ENCODE results near the gene GALNT10. TPM values are rescaled to one million over a fixed set of nuclear protein-coding genes. Genes with fewer than 3 reads are reported as not detected.

Gene GALNT10
- total and polyA plus RNA-seq, 9 of the 15 experiments (the other 6 are each of a cell fraction or from before 2014, with no cell fraction given), result 4.6 to 37.1 (median 13.3) TPM

DNA sequence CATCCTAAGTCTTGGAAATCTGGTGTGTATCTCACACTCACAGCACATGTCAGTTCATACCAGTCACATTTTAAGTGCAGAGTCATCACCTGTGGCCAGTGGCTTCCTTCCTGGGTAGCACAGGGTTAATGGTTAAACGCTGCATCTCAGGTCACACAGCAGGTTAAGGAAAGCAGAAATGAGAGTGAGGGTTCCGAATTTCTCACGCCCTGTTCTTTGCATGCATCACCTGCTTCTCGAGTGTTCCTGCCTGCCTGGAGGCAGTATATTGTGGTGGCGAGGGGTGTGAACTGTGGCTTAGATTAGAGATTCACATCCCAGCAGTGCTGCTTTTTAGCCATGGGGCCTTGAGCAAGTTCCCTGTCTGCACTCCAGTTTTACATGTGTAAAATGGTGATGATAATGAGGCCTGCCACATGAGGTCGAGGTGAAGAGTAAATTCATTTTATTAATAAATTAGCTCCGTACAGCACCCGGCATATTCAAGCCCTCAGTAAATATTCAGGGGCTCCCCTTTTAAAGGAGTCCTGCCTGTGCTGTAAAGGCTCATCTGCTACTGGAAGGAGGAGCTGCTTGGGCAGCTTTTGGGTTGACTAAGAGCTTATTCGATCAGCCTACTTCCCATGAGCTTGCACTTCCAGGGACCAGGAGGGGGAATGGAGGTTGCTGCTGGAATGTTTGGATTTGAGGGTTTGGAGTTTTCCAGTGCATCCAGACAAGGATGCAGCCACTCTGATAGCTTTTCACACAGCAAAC is 194.1 kb downstream of the GALNT10 start:
- no peak overlapping the region for H3K4me3 ChIP-seq
- DNase-seq (ENCODE audit: extremely low read depth in 1 of 4, low spot score in 3 of 4) (no peak), FAIRE-seq (peak; percentile 67), ATAC-seq (peak; percentile 33; the same call in 1 of the 3 replicates)
- no peaks in the 10 kb centered on the region for H4K20me1 ChIP-seq (replicated peaks; ENCODE audit: control insufficient read depth, insufficient read depth, low read length)
- in situ Hi-C loops (cut with MboI) (no loop called here), intact Hi-C loops (cut with micrococcal nuclease) (no loop called here)
- no peak overlapping the region for H3K9ac ChIP-seq (ENCODE audit: insufficient read depth in 1 of 2, low read depth in 2 of 2, low read length in 2 of 2)
- H3K9me1 ChIP-seq (ENCODE audit: control insufficient read depth, insufficient read depth, low read length), result no peaks in the 10 kb centered on the region
- 52% methylated on average over 9 of the region's 9 CpGs for WGBS (ENCODE audit: insufficient coverage, low coverage, missing lambda C conversion rate)
- no TSS peak for BruUV-seq (replicated peaks)
- peaks cover 4 to 10% of the 10 kb centered on the region in 2 experiments; a peak in 3 of 5 replicates for H3K4me1 ChIP-seq (replicated peaks in 1 of 2; ENCODE audit: control insufficient read depth in 2 of 2, insufficient read depth in 2 of 2, low read length in 2 of 2)
- H3K27me3 ChIP-seq (ENCODE audit: control insufficient read depth in 2 of 2, insufficient read depth in 2 of 2, low read length in 2 of 2), result no peaks in the 10 kb centered on the region
- TF ChIP-seq ZNF324 (CRISPR knock-in tag; IDR thresholded peaks at IDR 0.05) (no peak), NFE2 (IDR thresholded peaks at IDR 0.05; ENCODE audit: low read depth) (peak; percentile 46), ZNF316 (IDR thresholded peaks at IDR 0.05) (peak; percentile 75), C11orf30 (IDR thresholded peaks at IDR 0.05; ENCODE audit: low read depth) (peak; percentile 40)
- no peak overlapping the region for H3K4me2 ChIP-seq (ENCODE audit: insufficient read depth, low read length)
- H3K36me3 ChIP-seq (ENCODE audit: control insufficient read depth, insufficient read depth, low read length), result peaks cover 14% of the 10 kb centered on the region
- H2AFZ ChIP-seq (ENCODE audit: low read depth, low read length), result no peak overlapping the region
- POLR2A ChIA-PET, result interaction anchor here (0.6 to 1.4 kb wide), 2 partner anchors 140 to 195 kb away, joined by 3 to 5 read pairs; partner anchors contain the start of gene GALNT10
- H3K27ac ChIP-seq (ENCODE audit: extremely low read depth, low read depth, low read length), result no peak overlapping the region
- no peaks in the 10 kb centered on the region for H3K79me2 ChIP-seq (ENCODE audit: control insufficient read depth, insufficient read depth, low read length)
- CTCF ChIA-PET (ENCODE audit: low intra/inter-chr PET ratio), result no interaction called here
- no peaks in the 10 kb centered on the region for H3K9me3 ChIP-seq (replicated peaks; ENCODE audit: control insufficient read depth, insufficient read depth, low read depth, low read length)

DNA sequence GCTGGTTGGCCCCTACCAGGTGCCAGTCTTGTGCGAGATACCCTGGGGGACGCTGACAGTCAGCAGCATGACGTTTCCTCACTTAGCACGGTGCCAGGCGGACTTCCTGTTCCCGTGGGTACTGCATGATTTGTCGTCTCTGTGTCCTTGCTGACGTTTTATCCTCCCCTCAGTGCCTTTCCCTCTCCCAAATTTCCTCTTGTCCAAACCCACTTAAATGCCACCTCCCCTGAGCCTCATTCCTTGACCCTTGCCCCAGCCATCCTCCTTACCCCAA is 194.6 kb downstream of the GALNT10 start:
- ChIA-PET POLR2A (interaction anchor here (0.6 to 1.4 kb wide), 2 partner anchors 31 to 195 kb away, joined by 3 to 5 read pairs; partner anchors contain the start of gene GALNT10), CTCF (ENCODE audit: low intra/inter-chr PET ratio) (no interaction called here)
- peaks cover 4 to 10% of the 10 kb centered on the region in 2 experiments; a peak in 3 of 5 replicates for H3K4me1 ChIP-seq (replicated peaks in 1 of 2; ENCODE audit: control insufficient read depth in 2 of 2, insufficient read depth in 2 of 2, low read length in 2 of 2)
- no peaks in the 10 kb centered on the region for H3K79me2 ChIP-seq (ENCODE audit: control insufficient read depth, insufficient read depth, low read length)
- no peak overlapping the region for H3K9ac ChIP-seq (ENCODE audit: insufficient read depth in 1 of 2, low read depth in 2 of 2, low read length in 2 of 2)
- 73% methylated on average over 8 of the region's 8 CpGs for WGBS (ENCODE audit: insufficient coverage, low coverage, missing lambda C conversion rate)
- no TSS peak for BruUV-seq (replicated peaks)
- no peak overlapping the region for H3K27ac ChIP-seq (ENCODE audit: extremely low read depth, low read depth, low read length)
- no peak overlapping the region for H3K4me2 ChIP-seq (ENCODE audit: insufficient read depth, low read length)
- FAIRE-seq, result no peak
- in situ Hi-C loops (cut with MboI) (no loop called here), intact Hi-C loops (cut with micrococcal nuclease) (no loop called here)
- no peak overlapping the region for H2AFZ ChIP-seq (ENCODE audit: low read depth, low read length)
- H3K9me3 ChIP-seq (replicated peaks; ENCODE audit: control insufficient read depth, insufficient read depth, low read depth, low read length), result no peaks in the 10 kb centered on the region
- H3K36me3 ChIP-seq (ENCODE audit: control insufficient read depth, insufficient read depth, low read length), result peaks cover 17% of the 10 kb centered on the region
- H3K27me3 ChIP-seq (ENCODE audit: control insufficient read depth in 2 of 2, insufficient read depth in 2 of 2, low read length in 2 of 2), result no peaks in the 10 kb centered on the region
- no peak overlapping the region for H3K4me3 ChIP-seq
- no peak for ATAC-seq
- no peak for DNase-seq (ENCODE audit: extremely low read depth in 1 of 4, low spot score in 3 of 4)
- H3K9me1 ChIP-seq (ENCODE audit: control insufficient read depth, insufficient read depth, low read length), result no peaks in the 10 kb centered on the region
- H4K20me1 ChIP-seq (replicated peaks; ENCODE audit: control insufficient read depth, insufficient read depth, low read length), result no peaks in the 10 kb centered on the region
- TF ChIP-seq, protein P1, sequence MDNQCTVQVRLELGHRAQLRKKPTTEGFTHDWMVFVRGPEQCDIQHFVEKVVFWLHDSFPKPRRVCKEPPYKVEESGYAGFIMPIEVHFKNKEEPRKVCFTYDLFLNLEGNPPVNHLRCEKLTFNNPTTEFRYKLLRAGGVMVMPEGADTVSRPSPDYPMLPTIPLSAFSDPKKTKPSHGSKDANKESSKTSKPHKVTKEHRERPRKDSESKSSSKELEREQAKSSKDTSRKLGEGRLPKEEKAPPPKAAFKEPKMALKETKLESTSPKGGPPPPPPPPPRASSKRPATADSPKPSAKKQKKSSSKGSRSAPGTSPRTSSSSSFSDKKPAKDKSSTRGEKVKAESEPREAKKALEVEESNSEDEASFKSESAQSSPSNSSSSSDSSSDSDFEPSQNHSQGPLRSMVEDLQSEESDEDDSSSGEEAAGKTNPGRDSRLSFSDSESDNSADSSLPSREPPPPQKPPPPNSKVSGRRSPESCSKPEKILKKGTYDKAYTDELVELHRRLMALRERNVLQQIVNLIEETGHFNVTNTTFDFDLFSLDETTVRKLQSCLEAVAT (IDR thresholded peaks at IDR 0.05), result no peak
- TF ChIP-seq MTF1 (CRISPR knock-in tag; IDR thresholded peaks at IDR 0.05; ENCODE audit: borderline replicate concordance), result no peak
- TF ChIP-seq LEF1 (IDR thresholded peaks at IDR 0.05), result no peak
- no peak for TF ChIP-seq HDAC8 (tag; IDR thresholded peaks at IDR 0.05)
- no peak for TF ChIP-seq MED1 (CRISPR knock-in tag; IDR thresholded peaks at IDR 0.05; ENCODE audit: borderline replicate concordance)
- TF ChIP-seq POLR2A (conservative IDR thresholded peaks at IDR 0.05), result no peak
- TF ChIP-seq, protein P2, sequence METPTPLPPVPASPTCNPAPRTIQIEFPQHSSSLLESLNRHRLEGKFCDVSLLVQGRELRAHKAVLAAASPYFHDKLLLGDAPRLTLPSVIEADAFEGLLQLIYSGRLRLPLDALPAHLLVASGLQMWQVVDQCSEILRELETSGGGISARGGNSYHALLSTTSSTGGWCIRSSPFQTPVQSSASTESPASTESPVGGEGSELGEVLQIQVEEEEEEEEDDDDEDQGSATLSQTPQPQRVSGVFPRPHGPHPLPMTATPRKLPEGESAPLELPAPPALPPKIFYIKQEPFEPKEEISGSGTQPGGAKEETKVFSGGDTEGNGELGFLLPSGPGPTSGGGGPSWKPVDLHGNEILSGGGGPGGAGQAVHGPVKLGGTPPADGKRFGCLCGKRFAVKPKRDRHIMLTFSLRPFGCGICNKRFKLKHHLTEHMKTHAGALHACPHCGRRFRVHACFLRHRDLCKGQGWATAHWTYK (CRISPR knock-in tag; IDR thresholded peaks at IDR 0.05), result no peak
- no peak for TF ChIP-seq ZNF212 (CRISPR knock-in tag; IDR thresholded peaks at IDR 0.05)
- no peak for TF ChIP-seq ZNF174 (CRISPR knock-in tag; IDR thresholded peaks at IDR 0.05)

Data from K562 (cell line).